Activated CD8-positive, alpha-beta T cell treated with anti-CD3 and anti-CD28 coated beads for 36 hours (primary cell): ENCODE results near the gene CELA1. TPM values are rescaled to one million over a fixed set of nuclear protein-coding genes. Genes with fewer than 3 reads are reported as not detected.
A peak's percentile ranks its signal among the peaks of the same experiment; 100 is the strongest.

ENCODE experiments used
- ATAC-seq: fragments of 200-7000 bp; cut with Tn5 transposase; one replicate; pipeline ENCODE4 v1.10.0; 2021; ENCODE audit warnings: mild to moderate bottlenecking, moderate library complexity
- CTCF ChIA-PET: fragments of 350-600 bp; sonication (Branson Sonifier 250); formaldehyde crosslinking; loops from one replicate; lab custom pipeline; 2021; ENCODE audit warnings: antibody characterized with exemption; lab: Charles Lee
- POLR2A ChIA-PET: fragments of 350-600 bp; sonication (Branson Sonifier 250); formaldehyde crosslinking; loops from one replicate; lab custom pipeline; 2021; ENCODE audit warnings: antibody characterized with exemption; lab: Charles Lee
- DNase-seq: peaks from one replicate; pipeline ENCODE4 v3.0.0-alpha.2; 2020
- H3K27ac Mint-ChIP-seq: one replicate; pipeline ENCODE4 v1.8.0; 2021; ENCODE audit warnings: mild to moderate bottlenecking, mixed read lengths
- H3K27me3 Mint-ChIP-seq: one replicate; pipeline ENCODE4 v1.8.0; 2021; ENCODE audit warnings: mixed read lengths
- H3K36me3 Mint-ChIP-seq: one replicate; pipeline ENCODE4 v1.8.0; 2021; ENCODE audit warnings: low read depth, mixed read lengths
- H3K4me1 Mint-ChIP-seq: one replicate; pipeline ENCODE4 v1.8.0; 2021; ENCODE audit warnings: low read depth, mixed read lengths
- H3K4me3 Mint-ChIP-seq: one replicate; pipeline ENCODE4 v1.8.0; 2021; ENCODE audit warnings: mild to moderate bottlenecking, moderate library complexity, mixed read lengths
- H3K9me3 Mint-ChIP-seq: one replicate; pipeline ENCODE4 v1.8.0; 2021; ENCODE audit warnings: mixed read lengths
- CTCF ChIP-seq: fragments of 200-600 bp; IDR thresholded peaks from one replicate; pipeline ENCODE4 v1.8.0; 2022; ENCODE audit warnings: antibody characterized with exemption, mild to moderate bottlenecking
- intact Hi-C: fragments of 100-400 bp; cut with micrococcal nuclease; formaldehyde crosslinking; loops from one replicate; pipeline ENCODE4 v1.10.0; 2022
- total RNA-seq, 2 experiments: library from RNA; stranded (reverse); gene quantifications; one replicate each; pipeline ENCODE4 v1.2.3, GENCODE V29; 2021

Gene CELA1
- total RNA-seq, 2 experiments from 2014 or later = 0.29 TPM; not detected in 1

GRCh38 chr12:51371295-51371953 lies 24.9 kb upstream of the CELA1 start:
- peaks cover 50% of the 10 kb centered on the region for H3K36me3 Mint-ChIP-seq
- no peak for TF ChIP-seq CTCF
- ATAC-seq = no peak
- H3K4me1 Mint-ChIP-seq = peaks cover 53% of the 10 kb centered on the region
- POLR2A ChIA-PET = interaction anchor here (0.8 to 4.6 kb wide), 2 partner anchors 19 to 126 kb away, joined by 3 to 30 read pairs; partner anchors contain the start of gene GALNT6
- no peaks in the 10 kb centered on the region for H3K27me3 Mint-ChIP-seq
- H3K27ac Mint-ChIP-seq = peak overlapping the region; percentile 2
- intact Hi-C loops = no loop called here
- H3K4me3 Mint-ChIP-seq = no peak overlapping the region
- no peak for DNase-seq
- CTCF ChIA-PET = interaction anchor here (0.6 to 1.5 kb wide), 6 partner anchors 9 to 600 kb away, joined by 3 to 4 read pairs (median 3); a partner anchor contains a TSS
- no peaks in the 10 kb centered on the region for H3K9me3 Mint-ChIP-seq

GRCh38 chr12:51370667-51371066 lies 24.2 kb upstream of the CELA1 start:
- H3K27ac Mint-ChIP-seq = no peak overlapping the region
- H3K27me3 Mint-ChIP-seq = no peaks in the 10 kb centered on the region

GRCh38 chr12:51369581-51369980 lies 23.1 kb upstream of the CELA1 start:
- no peaks in the 10 kb centered on the region for H3K9me3 Mint-ChIP-seq
- CTCF ChIA-PET = interaction anchor here (1.0 to 2.1 kb wide), 6 partner anchors 9 to 163 kb away, joined by 3 to 9 read pairs (median 4); no protein-coding TSS in a partner anchor
- H3K36me3 Mint-ChIP-seq = peaks cover 44% of the 10 kb centered on the region
- peaks cover 51% of the 10 kb centered on the region for H3K4me1 Mint-ChIP-seq
- POLR2A ChIA-PET = interaction anchor here (0.6 to 1.7 kb wide), 10 partner anchors 10 to 286 kb away, joined by 3 to 7 read pairs (median 4); no protein-coding TSS in a partner anchor
- H3K27ac Mint-ChIP-seq = peak overlapping the region; percentile 84
- TF ChIP-seq CTCF = no peak
- H3K27me3 Mint-ChIP-seq = no peaks in the 10 kb centered on the region
- intact Hi-C loops = no loop called here
- no peak for DNase-seq
- peak overlapping the region; percentile 48 for H3K4me3 Mint-ChIP-seq
- ATAC-seq = no peak

More at GRCh38 chr12:51370667-51371066, 24.2 kb upstream of the CELA1 start:
- H3K9me3 Mint-ChIP-seq = no peaks in the 10 kb centered on the region
- ATAC-seq (no peak), DNase-seq (no peak)
- H3K36me3 Mint-ChIP-seq = peaks cover 50% of the 10 kb centered on the region
- H3K4me1 Mint-ChIP-seq = peaks cover 53% of the 10 kb centered on the region
- intact Hi-C loops = no loop called here
- TF ChIP-seq CTCF = no peak
- ChIA-PET POLR2A (interaction anchor here (4.6 kb wide), 1 partner anchor 20 kb away, joined by 30 read pairs; the partner anchor contains the start of gene GALNT6), CTCF (interaction anchor here (1.2 kb wide), 1 partner anchor 10 kb away, joined by 3 read pairs; no protein-coding TSS in a partner anchor)
- no peak overlapping the region for H3K4me3 Mint-ChIP-seq

GRCh38 chr12:51368640-51369517 lies 22.4 kb upstream of the CELA1 start:
- TF ChIP-seq CTCF = no peak
- ATAC-seq (peak; percentile 98), DNase-seq (peak; percentile 96)
- Mint-ChIP-seq H3K27ac (peak overlapping the region; percentile 84), H3K27me3 (no peaks in the 10 kb centered on the region), H3K4me3 (peak overlapping the region; percentile 48), H3K4me1 (peaks cover 48% of the 10 kb centered on the region), H3K9me3 (no peaks in the 10 kb centered on the region), H3K36me3 (peaks cover 41% of the 10 kb centered on the region)
- CTCF ChIA-PET = interaction anchor here (1.0 to 2.1 kb wide), 8 partner anchors 8 to 163 kb away, joined by 3 to 9 read pairs (median 4); no protein-coding TSS in a partner anchor
- intact Hi-C loops = no loop called here
- POLR2A ChIA-PET = interaction anchor here (0.6 to 1.7 kb wide), 10 partner anchors 9 to 285 kb away, joined by 3 to 7 read pairs (median 4); no protein-coding TSS in a partner anchor
